K562 (cell line): ENCODE measurements around the gene RNU6-1. TPM values are rescaled to one million over a fixed set of nuclear protein-coding genes. Genes with fewer than 3 reads are reported as not detected.

Experiments used
- ELF2 ChIP-seq: fragments of 250-450 bp; sonication (Bioruptor Pico); IDR thresholded peaks from 2 replicates; pipeline ENCODE4 v1.5.0; 2021; ENCODE audit warnings: mild to moderate bottlenecking
- FOXJ2 ChIP-seq: fragments of 200-800 bp; sonication (Bioruptor generic); IDR thresholded peaks from 2 replicates; pipeline ENCODE4 v1.6.1; 2016; ENCODE audit warnings: missing genetic modification characterization, missing compliant biosample characterization
- GMEB1 ChIP-seq: fragments of 250-450 bp; sonication (Bioruptor Pico); IDR thresholded peaks from 2 replicates; pipeline ENCODE4 v1.4.0; 2020; ENCODE audit warnings: mild to moderate bottlenecking
- L3MBTL2 ChIP-seq: fragments of 450-650 bp; IDR thresholded peaks from 2 replicates; pipeline ENCODE4 v1.6.1; 2016; ENCODE audit warnings: mild to moderate bottlenecking, moderate library complexity
- LEF1 ChIP-seq: fragments of 450-650 bp; IDR thresholded peaks from 2 replicates; pipeline ENCODE4 v1.6.1; 2016; ENCODE audit warnings: mild to moderate bottlenecking
- MECOM ChIP-seq: fragments of 250-450 bp; sonication (Bioruptor Pico); IDR thresholded peaks from 2 replicates; pipeline ENCODE4 v1.8.0; 2022; ENCODE audit warnings: inconsistent platforms
- PCBP1 ChIP-seq: fragments of 200-400 bp; formaldehyde crosslinking; IDR thresholded peaks from 2 replicates; pipeline ENCODE4 v1.6.1; 2018; ENCODE audit warnings: mild to moderate bottlenecking, low read depth, low read length; ENCODE audit not compliant: poor library complexity, severe bottlenecking
- RFX7 ChIP-seq: fragments of 250-450 bp; sonication (Bioruptor Pico); IDR thresholded peaks from 2 replicates; pipeline ENCODE4 v1.5.1; 2021; ENCODE audit warnings: mild to moderate bottlenecking
- SAFB2 ChIP-seq: fragments of 200-400 bp; formaldehyde crosslinking; IDR thresholded peaks from 2 replicates; pipeline ENCODE4 v1.6.1; 2018; ENCODE audit warnings: borderline replicate concordance, low read length, low read depth, moderate library complexity; ENCODE audit not compliant: severe bottlenecking
- SMARCA5 ChIP-seq: fragments of 450-650 bp; IDR thresholded peaks from 2 replicates; pipeline ENCODE4 v1.6.1; 2016
- SMARCC2 ChIP-seq: fragments of 450-650 bp; IDR thresholded peaks from 2 replicates; pipeline ENCODE4 v1.6.1; 2017; ENCODE audit warnings: antibody characterized with exemption, moderate library complexity, mild to moderate bottlenecking, low read depth
- YY1 ChIP-seq, 3 experiments: IDR thresholded peaks; 2 replicates each; pipeline ENCODE4 v1.6.1; 2011; ENCODE audit warnings: low read length in 2 of 3, mild to moderate bottlenecking in 2 of 3, moderate library complexity in 2 of 3, borderline replicate concordance in 1 of 3, control low read depth in 1 of 3, low read depth in 1 of 3; ENCODE audit not compliant: insufficient read depth in 3 of 3, insufficient replicate concordance in 2 of 3, control insufficient read depth in 1 of 3, insufficient read length in 1 of 3; ENCODE audit errors: extremely low read depth in 1 of 3
- polyA plus RNA-seq, 8 experiments: library from polyadenylated mRNA; depleted of rRNA in 4 of 8; stranded (reverse) in 5 of 8; unstranded in 3 of 8; fragments of >200 nt; fragmentation: Nextera tagmentation in 2 of 8; fragmentation: Illumina TruSeq in 1 of 8; extraction: Ambion mirVana in 2 of 8; extraction: Trizol in 1 of 8; gene quantifications; 2 replicates each; pipeline versions ENCODE4 v1.2.1 to v1.2.3, GENCODE V29; 2011 to 2014; ENCODE audit warnings: inconsistent platforms in 1 of 8, missing spikeins in 1 of 8
- total RNA-seq, 7 experiments: library from RNA; depleted of rRNA in 6 of 7; stranded (reverse); fragments of >200 nt in 6 of 7; fragmentation: Illumina TruSeq in 2 of 7; extraction: Trizol in 2 of 7; gene quantifications; 2 replicates each; pipeline versions ENCODE4 v1.2.1 to v1.2.3, GENCODE V29; 2011 to 2021; ENCODE audit warnings: low replicate concordance in 1 of 7
- TF ChIP-seq, protein P1 (sequence below), 2 experiments: fragments of 450-650 bp; formaldehyde crosslinking in 1 of 2; IDR thresholded peaks; 2 replicates each; pipeline versions ENCODE4 v1.4.0 to v1.6.1; 2014 to 2020; ENCODE audit warnings: mild to moderate bottlenecking in 2 of 2, borderline replicate concordance in 1 of 2, low read depth in 1 of 2
- TF ChIP-seq, protein P2 (sequence below): fragments of 450-650 bp; IDR thresholded peaks from 2 replicates; pipeline ENCODE4 v1.7.0; 2016; ENCODE audit warnings: borderline replicate concordance

The RNU6-1 gene
- total and polyA plus RNA-seq, 9 of the 15 experiments (the other 6 are each of a cell fraction or from before 2014, with no cell fraction given) = not detected

GRCh38 chr15:67839929-67840748 is at the start of gene RNU6-1 (continued):
- TF ChIP-seq, protein P1, sequence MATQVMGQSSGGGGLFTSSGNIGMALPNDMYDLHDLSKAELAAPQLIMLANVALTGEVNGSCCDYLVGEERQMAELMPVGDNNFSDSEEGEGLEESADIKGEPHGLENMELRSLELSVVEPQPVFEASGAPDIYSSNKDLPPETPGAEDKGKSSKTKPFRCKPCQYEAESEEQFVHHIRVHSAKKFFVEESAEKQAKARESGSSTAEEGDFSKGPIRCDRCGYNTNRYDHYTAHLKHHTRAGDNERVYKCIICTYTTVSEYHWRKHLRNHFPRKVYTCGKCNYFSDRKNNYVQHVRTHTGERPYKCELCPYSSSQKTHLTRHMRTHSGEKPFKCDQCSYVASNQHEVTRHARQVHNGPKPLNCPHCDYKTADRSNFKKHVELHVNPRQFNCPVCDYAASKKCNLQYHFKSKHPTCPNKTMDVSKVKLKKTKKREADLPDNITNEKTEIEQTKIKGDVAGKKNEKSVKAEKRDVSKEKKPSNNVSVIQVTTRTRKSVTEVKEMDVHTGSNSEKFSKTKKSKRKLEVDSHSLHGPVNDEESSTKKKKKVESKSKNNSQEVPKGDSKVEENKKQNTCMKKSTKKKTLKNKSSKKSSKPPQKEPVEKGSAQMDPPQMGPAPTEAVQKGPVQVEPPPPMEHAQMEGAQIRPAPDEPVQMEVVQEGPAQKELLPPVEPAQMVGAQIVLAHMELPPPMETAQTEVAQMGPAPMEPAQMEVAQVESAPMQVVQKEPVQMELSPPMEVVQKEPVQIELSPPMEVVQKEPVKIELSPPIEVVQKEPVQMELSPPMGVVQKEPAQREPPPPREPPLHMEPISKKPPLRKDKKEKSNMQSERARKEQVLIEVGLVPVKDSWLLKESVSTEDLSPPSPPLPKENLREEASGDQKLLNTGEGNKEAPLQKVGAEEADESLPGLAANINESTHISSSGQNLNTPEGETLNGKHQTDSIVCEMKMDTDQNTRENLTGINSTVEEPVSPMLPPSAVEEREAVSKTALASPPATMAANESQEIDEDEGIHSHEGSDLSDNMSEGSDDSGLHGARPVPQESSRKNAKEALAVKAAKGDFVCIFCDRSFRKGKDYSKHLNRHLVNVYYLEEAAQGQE (IDR thresholded peaks at IDR 0.05; ENCODE audit: borderline replicate concordance) = peak; percentile 85
- TF ChIP-seq, protein P1 (CRISPR knock-in tag; IDR thresholded peaks at IDR 0.05; ENCODE audit: low read depth) = peak; percentile 77
- TF ChIP-seq, protein P2, sequence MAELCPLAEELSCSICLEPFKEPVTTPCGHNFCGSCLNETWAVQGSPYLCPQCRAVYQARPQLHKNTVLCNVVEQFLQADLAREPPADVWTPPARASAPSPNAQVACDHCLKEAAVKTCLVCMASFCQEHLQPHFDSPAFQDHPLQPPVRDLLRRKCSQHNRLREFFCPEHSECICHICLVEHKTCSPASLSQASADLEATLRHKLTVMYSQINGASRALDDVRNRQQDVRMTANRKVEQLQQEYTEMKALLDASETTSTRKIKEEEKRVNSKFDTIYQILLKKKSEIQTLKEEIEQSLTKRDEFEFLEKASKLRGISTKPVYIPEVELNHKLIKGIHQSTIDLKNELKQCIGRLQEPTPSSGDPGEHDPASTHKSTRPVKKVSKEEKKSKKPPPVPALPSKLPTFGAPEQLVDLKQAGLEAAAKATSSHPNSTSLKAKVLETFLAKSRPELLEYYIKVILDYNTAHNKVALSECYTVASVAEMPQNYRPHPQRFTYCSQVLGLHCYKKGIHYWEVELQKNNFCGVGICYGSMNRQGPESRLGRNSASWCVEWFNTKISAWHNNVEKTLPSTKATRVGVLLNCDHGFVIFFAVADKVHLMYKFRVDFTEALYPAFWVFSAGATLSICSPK = no peak
- TF ChIP-seq GMEB1 (no peak; the same call in 1 of the 2 replicates), SAFB2 (no peak), FOXJ2 (tag) (no peak), L3MBTL2 (peak; percentile 74), PCBP1 (no peak), LEF1 (peak; percentile 38; the same call in 1 of the 2 replicates), SMARCC2 (no peak), SMARCA5 (no peak), RFX7 (CRISPR knock-in tag) (no peak), YY1 (IDR thresholded peaks at IDR 0.05; ENCODE audit: borderline replicate concordance in 1 of 3, control insufficient read depth in 1 of 3, extremely low read depth in 1 of 3, insufficient read depth in 3 of 3, insufficient read length in 1 of 3, insufficient replicate concordance in 2 of 3, low read depth in 1 of 3, low read length in 2 of 3) (peak in 2 of 3 experiments; percentile 9 to 28), MECOM (no peak), ELF2 (CRISPR knock-in tag) (peak; percentile 33; the same call in 1 of the 2 replicates)
